Fibroblast of upper back skin (primary cell): ENCODE measurements around the gene PHF1.

ENCODE experiments used
- DNase-seq: peaks from one replicate; pipeline ENCODE4 v3.0.0-alpha.2; 2013

Gene PHF1

DNA sequence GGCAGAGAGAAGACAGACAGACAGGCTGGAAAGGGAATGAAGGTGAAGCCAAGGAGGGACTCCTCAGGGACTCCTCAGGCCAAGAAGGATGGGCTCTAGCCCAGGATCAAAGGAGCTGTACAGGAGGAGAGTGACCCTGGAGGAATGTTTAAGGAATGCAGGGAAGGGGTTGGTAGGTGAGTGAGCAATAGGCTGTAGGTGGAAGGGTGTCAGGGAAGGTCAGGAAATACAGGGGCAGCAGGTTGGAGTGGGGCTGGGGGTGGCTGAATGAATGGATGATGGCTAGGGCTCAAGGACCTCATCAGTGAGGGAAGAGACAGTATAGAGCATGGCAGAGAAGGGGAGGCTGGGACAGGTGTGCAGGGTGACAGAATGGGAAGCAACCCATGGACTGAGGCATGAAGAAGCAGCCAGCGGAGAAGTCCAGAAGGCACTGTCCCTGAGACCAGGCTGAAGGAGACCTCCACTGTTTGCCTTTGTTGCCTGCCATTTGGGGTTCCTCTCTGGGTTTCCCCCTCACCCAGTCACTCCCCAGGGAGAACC, 22.3 kb downstream of the PHF1 start:
- no peak for DNase-seq

DNA sequence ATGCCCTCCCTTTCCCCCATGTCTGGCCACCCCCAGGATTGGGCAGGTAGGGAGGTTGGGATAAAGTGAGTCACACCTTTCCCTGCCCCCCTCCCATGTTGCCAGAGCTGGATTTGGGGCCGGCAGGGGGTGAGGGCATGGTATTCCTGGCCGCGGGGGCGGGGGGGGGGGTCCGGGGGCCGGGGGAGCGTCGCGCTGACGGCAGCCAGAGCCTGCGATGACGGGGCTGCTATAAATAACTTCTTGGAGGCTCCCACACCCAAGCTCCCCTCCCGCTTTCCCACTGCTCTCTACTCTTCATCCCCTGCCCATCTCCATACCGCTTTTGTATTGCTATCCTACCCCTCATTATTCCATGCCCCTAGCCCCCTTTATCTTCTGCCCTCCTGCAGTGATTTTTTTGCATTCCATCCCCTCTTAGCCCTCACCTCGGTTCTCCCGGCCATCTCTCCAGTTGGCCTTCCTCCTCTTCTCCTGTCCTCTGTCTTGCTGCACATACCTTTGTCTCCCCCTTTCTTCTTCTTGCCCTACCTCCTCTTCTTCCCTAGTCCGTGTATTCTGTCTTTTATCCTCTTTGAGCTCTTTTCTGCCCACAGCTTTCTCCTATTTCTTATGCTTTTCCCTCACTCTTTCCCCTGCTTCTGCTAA, 22.9 kb downstream of the PHF1 start:
- DNase-seq: peak; percentile 31

DNA sequence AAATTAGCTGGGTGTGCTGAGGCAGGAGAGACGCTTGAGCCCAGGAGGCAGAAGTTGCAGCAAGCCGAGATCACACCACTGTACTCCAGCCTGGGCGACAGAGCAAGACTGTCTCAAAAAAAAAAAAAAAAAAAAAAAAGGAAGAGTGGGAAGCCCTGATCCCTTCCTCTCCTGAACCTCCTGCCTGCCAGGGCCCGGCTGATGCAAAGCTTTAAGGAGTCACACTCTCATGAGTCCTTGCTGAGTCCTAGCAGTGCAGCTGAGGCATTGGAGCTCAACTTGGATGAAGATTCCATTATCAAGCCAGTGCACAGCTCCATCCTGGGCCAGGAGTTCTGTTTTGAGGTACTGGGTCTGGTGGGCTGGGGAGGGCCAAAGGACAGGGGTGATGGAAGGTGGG, 24.1 kb downstream of the PHF1 start:
- DNase-seq: no peak

DNA sequence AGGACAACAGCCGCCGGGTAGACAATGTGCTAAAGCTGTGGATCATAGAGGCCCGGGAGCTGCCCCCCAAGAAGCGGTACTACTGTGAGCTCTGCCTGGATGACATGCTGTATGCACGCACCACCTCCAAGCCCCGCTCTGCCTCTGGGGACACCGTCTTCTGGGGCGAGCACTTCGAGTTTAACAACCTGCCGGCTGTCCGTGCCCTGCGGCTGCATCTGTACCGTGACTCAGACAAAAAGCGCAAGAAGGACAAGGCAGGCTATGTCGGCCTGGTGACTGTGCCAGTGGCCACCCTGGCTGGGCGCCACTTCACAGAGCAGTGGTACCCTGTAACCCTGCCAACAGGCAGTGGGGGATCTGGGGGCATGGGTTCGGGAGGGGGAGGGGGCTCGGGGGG, 26.9 kb downstream of the PHF1 start:
- no peak for DNase-seq

DNA sequence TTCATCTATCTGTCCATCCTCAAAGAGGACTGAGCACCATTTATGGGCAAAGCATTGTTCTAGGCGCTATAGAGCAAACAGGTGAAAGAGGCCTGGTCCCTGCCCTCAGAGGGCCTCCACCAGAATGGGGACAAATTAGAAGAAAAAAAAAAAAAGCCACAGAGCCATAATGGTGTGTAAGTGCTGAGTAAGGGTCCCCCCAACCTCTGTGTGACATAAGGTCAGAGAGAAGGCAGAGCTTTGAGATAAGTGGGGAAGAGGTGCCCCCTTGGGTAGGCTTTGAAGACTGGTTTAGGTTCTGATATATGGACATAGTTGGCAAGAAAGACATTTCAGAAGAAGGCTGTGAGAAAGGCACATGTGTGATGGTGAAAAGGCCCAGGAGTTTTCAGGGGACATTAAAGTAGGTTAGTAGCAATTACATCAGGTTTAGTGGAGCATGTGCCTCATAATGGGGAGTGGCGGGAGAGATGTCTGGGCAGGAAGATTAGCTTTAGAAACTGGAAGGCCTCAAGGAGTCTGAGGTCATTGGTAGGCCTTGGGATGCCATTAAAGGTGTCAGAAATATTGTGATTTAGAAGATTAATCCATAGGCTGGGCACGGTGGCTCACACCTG, 28.3 kb downstream of the PHF1 start:
- DNase-seq: no peak

DNA sequence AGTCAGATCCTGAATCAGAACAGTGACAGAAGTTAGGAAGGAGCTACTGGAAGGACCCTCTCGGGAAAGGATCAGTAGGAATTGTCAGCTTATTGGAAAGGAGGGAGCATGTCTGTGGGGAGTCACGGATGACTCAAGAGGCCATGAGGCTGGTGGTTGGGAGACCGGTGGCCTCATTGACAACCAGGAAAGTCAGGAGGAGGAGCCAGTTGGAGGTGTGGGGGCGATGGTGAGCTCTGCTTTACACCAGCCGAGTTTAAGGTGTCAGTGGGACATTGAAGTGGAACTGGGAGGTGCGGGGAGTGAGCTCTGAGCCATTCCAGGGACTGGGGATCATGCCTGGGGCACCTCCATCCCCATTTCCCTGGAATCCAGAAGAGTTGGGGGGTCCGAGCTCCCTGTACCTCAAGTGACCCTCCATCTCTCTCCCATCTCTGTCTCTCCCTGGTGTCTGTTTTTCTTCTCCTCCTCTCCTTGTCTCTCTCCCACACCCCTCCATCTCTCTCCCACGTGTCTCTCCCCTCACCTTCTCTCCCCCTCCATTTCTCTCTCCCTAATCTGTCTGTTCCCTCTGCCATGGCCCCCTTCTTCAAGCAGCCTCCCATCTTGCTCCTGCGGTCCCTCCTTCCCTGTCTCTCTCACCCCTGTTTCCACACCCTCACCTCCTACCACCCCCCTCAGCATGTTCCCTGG, 29.3 kb downstream of the PHF1 start:
- DNase-seq: no peak

DNA sequence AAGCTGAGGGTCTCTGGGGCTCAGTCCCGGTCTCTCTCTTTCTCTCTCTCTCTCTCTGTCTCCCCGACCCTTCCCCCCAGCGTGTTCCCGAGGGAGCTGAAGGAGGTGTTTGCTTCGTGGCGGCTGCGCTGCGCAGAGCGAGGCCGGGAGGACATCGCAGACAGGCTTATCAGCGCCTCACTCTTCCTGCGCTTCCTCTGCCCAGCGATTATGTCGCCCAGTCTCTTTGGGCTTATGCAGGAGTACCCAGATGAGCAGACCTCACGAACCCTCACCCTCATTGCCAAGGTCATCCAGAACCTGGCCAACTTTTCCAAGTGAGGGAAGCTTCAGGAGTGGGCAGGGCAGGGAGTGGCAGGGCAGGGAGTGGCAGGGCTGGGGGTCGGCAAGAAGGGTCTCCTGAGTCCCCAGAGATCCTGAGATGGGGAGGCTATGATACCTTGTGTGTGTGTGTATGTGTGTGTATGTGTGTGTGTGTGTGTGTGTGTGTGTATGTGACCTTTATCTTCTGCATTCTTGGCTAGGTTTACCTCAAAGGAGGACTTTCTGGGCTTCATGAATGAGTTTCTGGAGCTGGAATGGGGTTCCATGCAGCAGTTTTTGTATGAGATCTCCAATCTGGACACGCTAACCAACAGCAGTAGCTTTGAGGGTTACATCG, 30.0 kb downstream of the PHF1 start:
- DNase-seq: no peak

DNA sequence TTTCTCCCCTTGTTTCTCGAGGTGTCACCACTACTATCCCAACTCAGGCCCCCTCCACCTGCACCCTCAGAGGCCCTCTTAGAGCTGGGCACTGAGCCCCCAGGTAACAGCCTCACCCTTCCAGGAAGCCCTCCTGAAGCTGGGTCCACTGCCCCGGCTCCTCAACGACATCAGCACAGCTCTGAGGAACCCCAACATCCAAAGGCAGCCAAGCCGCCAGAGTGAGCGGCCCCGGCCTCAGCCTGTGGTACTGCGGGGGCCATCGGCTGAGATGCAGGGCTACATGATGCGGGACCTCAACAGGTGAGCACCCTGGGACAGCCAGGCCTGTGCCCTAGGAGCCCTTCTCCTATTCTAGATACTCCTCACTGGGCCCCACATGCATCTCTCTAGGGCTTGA, 30.6 kb downstream of the PHF1 start:
- DNase-seq: no peak

DNA sequence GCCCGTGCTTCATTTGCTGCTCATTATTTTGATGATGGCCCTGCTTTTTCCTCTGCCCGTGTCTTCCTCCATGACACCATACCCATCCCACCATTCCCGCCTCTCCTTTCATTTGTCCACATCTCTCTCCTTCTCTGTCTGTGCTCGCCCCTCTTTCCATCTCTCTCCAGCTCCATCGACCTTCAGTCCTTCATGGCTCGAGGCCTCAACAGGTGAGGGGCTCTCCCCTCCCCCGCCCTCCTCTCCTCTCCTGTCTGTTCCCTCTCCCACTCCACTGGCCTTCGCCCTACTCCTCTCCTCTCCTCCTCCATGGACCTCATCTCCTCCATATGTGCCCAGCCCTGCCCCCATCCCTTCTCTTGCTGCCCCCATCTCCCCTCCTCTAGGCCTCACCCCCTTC, 31.5 kb downstream of the PHF1 start:
- no peak for DNase-seq

DNA sequence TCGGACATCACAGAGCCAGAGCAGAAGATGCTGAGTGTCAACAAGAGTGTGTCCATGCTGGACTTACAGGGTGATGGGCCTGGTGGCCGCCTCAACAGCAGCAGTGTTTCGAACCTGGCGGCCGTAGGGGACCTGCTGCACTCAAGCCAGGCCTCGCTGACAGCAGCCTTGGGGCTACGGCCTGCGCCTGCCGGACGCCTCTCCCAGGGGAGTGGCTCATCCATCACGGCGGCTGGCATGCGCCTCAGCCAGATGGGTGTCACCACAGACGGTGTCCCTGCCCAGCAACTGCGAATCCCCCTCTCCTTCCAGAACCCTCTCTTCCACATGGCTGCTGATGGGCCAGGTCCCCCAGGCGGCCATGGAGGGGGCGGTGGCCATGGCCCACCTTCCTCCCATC, 32.2 kb downstream of the PHF1 start:
- DNase-seq: no peak

DNA sequence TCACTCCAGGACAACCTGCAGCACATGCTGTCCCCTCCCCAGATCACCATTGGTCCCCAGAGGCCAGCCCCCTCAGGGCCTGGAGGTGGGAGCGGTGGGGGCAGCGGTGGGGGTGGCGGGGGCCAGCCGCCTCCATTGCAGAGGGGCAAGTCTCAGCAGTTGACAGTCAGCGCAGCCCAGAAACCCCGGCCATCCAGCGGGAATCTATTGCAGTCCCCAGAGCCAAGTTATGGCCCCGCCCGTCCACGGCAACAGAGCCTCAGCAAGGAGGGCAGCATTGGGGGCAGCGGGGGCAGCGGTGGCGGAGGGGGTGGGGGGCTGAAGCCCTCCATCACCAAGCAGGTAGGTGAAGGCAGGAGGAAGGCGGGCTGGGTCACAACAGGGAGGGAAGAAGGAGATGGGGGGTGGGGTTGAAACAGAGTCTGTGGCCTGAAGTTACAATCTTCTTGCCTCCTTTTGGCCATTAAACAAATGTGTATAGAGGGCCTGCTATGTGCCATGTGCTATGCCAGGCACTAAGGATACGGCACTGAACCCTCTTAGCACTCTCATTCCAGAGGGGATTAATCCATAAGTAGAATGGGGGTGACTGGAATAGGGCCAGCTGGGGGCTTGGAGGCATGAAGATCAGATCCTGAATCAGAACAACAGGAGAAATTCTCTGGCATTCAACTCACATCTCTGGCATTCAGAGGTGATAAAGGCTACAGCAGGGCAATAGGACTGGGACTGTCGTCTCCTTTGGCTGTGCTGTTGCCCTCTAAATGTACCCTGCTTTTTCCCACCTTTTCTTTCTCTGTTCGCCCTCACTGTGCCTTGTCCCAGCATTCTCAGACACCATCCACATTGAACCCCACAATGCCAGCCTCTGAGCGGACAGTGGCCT, 33.0 kb downstream of the PHF1 start:
- DNase-seq: no peak

DNA sequence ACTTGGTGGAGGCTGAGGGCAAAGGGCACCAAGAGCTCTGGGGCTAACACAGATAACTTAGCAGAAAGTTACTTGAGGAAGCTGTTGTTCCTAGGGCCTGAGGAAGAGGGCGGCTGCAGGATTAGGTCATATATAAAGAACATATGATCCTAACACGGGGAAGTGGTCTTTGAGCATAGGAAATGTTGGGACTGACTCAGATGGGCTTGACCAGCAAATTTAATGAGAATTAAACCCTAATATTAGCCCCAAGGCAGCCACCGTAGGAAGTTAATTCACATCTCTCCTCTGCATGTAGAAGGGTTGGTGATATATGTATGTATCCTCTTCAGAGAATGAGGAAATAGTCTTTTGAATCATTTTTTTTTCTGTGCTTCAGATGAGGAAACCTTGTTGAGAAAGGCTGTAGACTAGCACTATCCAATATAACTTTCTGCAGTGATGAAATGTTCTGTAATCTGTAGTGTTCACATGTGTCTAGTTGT, 34.3 kb downstream of the PHF1 start:
- no peak for DNase-seq

DNA sequence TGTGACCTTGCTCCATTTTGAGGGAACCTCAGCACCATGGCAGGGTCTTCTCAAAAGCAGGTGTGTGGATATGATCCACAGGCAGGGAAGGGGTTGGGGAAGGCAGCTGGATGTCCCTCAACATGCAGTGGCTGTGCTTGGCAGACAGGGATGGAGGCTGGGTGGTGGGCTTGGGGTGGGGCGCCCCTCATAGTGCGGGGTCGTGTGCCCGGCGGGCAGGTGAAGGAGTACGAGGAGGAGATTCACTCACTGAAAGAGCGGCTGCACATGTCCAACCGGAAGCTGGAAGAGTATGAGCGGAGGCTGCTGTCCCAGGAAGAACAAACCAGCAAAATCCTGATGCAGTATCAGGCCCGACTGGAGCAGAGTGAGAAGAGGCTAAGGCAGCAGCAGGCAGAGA, 35.5 kb downstream of the PHF1 start:
- DNase-seq: no peak

DNA sequence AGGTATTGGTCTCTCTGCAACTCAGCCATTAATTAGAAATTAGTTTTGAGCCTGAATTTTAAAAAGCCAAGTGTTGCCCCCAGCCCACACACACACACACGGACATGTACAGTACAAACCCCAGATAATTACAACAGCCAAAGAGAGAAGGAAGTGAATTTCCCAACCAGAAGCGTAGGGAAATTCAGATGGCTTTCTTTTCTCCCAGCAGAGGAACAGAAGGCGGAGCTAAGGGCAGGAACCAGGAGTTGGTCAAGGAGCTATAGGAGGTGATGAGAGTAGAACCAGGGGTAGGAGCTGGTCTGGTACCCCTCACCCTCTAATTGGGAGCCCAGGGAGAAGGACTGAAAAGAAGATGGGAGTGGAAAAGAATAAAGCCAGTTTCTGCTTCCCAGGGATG, 39.6 kb downstream of the PHF1 start:
- DNase-seq: no peak

DNA sequence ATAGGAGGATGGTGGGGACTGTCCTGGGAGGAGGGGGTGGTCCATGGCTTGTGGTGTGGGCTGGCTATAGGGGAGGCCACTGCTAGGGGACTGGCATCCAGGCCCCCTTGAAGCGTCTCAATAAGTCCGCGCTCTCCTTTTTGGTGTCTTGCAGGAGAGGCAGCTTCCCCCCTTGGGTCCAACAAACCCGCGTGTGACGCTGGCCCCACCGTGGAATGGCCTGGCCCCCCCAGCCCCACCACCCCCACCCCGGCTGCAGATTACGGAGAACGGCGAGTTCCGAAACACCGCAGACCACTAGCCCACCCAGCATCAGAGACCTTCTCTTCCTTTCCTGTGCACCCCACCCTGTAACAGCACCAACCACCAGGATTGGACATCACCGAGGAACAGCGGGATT, 40.8 kb downstream of the PHF1 start:
- DNase-seq: no peak

DNA sequence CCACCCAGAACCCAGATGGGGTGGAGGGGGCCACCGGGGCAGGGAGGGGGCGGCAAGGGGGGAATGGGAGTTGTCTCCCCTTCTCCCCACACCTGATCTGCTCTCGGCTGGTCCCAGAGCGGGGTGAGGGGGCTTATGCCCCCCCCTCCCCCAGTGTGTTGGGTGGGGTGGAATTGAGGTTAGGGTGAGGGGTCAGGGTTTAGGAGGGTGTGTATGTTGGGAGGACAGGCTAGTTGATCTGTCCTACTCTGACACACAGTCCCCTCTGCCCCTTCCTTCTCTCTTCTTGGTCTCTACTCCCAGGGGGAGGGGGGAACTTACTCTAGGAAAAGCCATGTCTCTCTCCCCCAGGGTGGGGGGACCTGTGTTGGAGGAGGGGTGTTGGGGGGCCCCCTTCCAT, 41.7 kb downstream of the PHF1 start:
- DNase-seq: no peak

DNA sequence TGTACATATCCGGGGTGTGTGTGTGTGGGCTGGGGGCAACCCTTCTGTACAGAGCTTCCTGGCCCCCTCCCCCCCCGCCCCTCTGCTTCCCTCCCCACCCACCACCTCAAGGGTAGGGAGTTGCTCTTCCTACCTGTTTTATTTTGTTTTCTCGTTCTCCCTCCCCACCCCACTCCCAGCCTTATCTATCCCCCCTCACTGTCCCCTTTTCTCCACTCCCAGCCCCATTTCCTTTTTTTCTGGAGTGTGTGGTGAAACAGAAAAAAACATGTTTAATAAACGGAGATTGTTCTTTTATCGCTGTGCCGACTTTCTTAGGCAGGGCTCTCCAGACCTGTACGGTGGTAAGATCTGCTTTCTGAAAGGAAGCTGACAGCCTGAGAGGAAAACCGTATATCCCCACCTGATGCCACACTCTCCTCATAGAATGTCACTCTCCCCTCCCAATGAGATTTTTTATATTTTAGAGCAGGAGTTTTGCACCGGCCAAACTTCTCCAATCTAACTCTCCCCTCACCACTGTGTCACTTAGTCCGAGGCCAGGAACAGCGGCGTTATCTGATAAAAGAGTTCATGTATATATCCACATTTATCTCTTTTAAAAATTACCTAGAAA, 42.7 kb downstream of the PHF1 start:
- no peak for DNase-seq

DNA sequence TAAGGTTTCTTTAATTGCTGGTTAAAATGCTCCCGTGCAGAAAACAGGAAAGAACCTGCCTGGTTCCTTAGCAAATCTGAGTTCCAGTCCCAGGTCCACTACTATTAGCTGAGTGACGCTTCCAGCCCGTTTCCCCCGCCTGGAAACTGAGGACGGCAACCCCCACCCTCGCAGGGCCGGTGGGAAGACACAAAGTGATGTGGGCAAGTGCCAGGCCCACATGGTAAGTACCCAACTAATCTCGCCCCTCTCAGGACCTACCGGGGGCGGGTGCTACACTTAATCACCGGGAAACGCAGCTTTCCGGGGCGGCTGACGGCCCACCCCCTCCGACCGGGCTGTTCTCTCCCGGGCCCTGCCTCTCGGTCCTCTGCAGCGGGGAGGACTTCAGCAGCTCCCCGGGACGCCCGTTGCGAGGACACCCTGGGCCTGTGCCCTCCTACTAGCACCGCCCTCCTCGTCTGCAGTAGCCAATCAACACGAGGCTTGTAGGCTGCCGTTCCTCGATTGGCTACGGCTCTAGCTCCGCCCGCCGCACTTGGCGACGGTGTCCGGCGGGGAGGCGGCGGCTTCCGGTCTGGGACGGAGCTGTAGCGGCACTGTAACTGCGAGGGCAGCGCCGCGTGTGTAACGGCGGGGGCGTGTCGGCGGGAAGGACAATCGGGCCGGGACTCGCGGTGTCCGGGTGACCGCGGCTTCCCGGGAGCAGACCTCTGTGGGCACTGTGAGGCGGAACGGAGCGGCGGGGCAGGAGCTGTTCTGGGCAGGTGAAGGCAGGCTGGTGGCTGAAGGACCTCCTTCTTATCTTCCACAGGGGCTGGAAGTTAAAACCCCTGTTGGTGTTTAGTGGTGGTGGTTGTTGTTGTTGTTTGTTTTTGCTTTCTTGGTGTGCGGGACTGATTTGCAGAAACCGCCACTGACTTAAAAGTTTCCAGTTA, 43.5 kb downstream of the PHF1 start, which contains the start of gene ZBTB9:
Gene ZBTB9 (plus strand): TSS at position 568 of the 938 bp plus-strand sequence. CDS start 525 bp downstream, outside the sequence.
- peak; percentile 95 for DNase-seq

DNA sequence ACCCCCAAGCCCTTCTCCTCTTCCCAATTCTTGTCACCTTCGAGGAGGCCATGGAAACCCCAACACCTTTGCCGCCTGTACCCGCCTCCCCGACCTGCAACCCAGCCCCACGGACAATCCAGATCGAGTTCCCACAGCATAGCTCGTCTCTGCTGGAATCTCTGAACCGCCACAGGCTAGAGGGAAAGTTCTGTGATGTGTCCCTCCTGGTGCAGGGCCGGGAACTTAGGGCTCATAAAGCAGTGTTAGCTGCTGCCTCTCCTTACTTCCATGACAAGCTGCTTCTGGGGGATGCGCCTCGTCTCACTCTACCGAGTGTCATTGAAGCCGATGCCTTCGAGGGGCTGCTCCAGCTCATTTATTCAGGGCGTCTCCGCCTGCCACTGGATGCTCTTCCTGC, 44.2 kb downstream of the PHF1 start:
- no peak for DNase-seq

DNA sequence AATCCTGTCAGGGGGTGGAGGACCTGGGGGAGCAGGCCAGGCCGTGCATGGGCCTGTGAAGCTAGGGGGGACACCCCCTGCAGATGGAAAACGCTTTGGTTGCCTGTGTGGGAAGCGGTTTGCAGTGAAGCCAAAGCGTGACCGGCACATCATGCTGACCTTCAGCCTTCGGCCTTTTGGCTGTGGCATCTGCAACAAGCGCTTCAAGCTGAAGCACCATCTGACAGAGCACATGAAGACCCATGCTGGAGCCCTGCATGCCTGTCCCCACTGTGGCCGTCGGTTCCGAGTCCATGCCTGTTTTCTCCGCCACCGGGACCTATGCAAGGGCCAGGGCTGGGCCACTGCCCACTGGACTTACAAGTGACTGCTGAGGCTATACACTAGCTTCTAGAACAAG, 45.3 kb downstream of the PHF1 start:
- no peak for DNase-seq

DNA sequence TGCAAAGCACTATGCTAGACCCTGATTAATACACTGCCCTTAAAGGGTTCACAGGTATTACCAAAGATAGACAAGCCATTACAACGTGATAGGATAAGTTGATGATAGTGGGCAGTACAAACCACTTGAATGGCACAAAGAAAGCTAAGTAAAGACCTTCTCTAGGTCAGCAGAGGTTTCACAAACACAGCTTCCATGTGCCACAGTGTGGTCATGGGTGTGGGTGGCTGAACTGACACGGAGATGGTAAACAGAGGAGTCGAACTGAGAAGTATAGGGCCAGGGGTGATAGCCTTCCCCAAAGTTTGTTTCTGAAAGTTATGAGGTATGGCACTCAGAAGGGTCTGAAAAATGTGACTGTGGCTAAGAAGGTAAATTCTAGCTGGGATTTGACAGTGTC, 47.9 kb downstream of the PHF1 start:
- no peak for DNase-seq
